NT2/D1 (cell line): ENCODE results near the gene DCDC1.

Source experiments
- SUZ12 ChIP-seq: IDR thresholded peaks from 2 replicates; pipeline ENCODE4 v1.6.1; 2011; ENCODE audit not compliant: insufficient read length, insufficient read depth; ENCODE audit errors: extremely low read depth
- YY1 ChIP-seq: IDR thresholded peaks from 2 replicates; pipeline ENCODE4 v1.6.1; 2011; ENCODE audit not compliant: insufficient read length, insufficient read depth
- ZNF274 ChIP-seq: IDR thresholded peaks from 2 replicates; pipeline ENCODE4 v1.6.1; 2011; ENCODE audit warnings: mild to moderate bottlenecking, low read depth, low read length

DNA sequence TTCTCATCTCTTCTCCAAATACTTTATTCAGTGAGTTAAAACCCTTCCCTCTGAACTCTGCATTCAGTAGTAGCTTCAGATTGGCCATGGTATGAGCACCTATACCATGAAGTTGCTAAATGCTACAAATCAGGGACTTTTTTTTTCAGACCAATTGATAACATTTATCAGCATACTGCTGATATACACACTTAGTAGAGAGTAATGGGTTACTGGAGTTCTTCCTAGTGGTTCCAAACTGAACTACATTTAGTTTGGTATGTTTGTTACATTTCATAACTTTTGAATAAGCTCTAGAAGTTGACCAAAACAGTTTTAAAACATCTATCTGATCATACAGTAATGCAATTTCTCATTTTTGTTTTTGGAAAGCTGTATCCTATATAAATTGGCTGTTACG, 104.7 kb downstream of the DCDC1 start:
- no peak for TF ChIP-seq YY1
- no peak for TF ChIP-seq ZNF274
- TF ChIP-seq SUZ12 = no peak
